Measurements from ENCODE around the gene DDTL.

GRCh38 chr22:23970201-23970641 is 3.5 kb downstream of the DDTL start:
- TF ChIP-seq CTCF (IDR thresholded peaks at IDR 0.05) (no peak), EP300 (IDR thresholded peaks at IDR 0.05) (no peak), POLR2A (IDR thresholded peaks at IDR 0.05) (no peak), POLR2AphosphoS5 (IDR thresholded peaks at IDR 0.05) (no peak)
